HepG2 (cell line): ENCODE results near the gene NFATC3. TPM values are rescaled to one million over a fixed set of nuclear protein-coding genes. Genes with fewer than 3 reads are reported as not detected.

Experiments used
- ARID4A ChIP-seq: sonication (generic); formaldehyde crosslinking; IDR thresholded peaks from 2 replicates; pipeline ENCODE4 v1.5.0; 2020; ENCODE audit warnings: mild to moderate bottlenecking, missing genetic modification reagents, borderline replicate concordance
- BHLHE40 ChIP-seq: IDR thresholded peaks from 2 replicates; pipeline ENCODE4 v1.6.1; 2011; ENCODE audit warnings: low read length, improper control_type of control experiment
- CEBPB ChIP-seq: IDR thresholded peaks from 2 replicates; pipeline ENCODE4 v1.6.1; 2011; ENCODE audit warnings: low read depth, low read length, improper control_type of control experiment, borderline replicate concordance
- DNMT3B ChIP-seq: conservative IDR thresholded peaks from 2 replicates; pipeline ENCODE4 v1.6.1; 2016; ENCODE audit warnings: missing biosample characterization, control low read depth
- DPF2 ChIP-seq: sonication (generic); formaldehyde crosslinking; IDR thresholded peaks from 2 replicates; pipeline ENCODE4 v1.4.0; 2020; ENCODE audit warnings: mild to moderate bottlenecking, low read depth, missing genetic modification reagents, borderline replicate concordance
- ELF1 ChIP-seq: sonication (generic); formaldehyde crosslinking; IDR thresholded peaks from 2 replicates; pipeline ENCODE4 v1.4.0; 2020; ENCODE audit warnings: missing genetic modification reagents
- FOXA3 ChIP-seq: IDR thresholded peaks from 2 replicates; pipeline ENCODE4 v1.6.1; 2016; ENCODE audit warnings: missing genetic modification reagents, missing compliant biosample characterization
- KIAA2018 ChIP-seq: sonication (generic); formaldehyde crosslinking; IDR thresholded peaks from 2 replicates; pipeline ENCODE4 v1.5.0; 2020; ENCODE audit warnings: mild to moderate bottlenecking, missing genetic modification reagents, borderline replicate concordance
- KLF9 ChIP-seq: IDR thresholded peaks from 2 replicates; pipeline ENCODE4 v1.6.1; 2016; ENCODE audit warnings: low read depth
- NR2C2 ChIP-seq: sonication (generic); formaldehyde crosslinking; IDR thresholded peaks from 2 replicates; pipeline ENCODE4 v1.4.0; 2020; ENCODE audit warnings: missing genetic modification reagents, mild to moderate bottlenecking, moderate library complexity, borderline replicate concordance
- PLRG1 ChIP-seq: fragments of 450-650 bp; conservative IDR thresholded peaks from 2 replicates; pipeline ENCODE4 v1.6.1; 2016
- SMAD3 ChIP-seq: sonication (generic); formaldehyde crosslinking; IDR thresholded peaks from 2 replicates; pipeline ENCODE4 v1.4.0; 2020; ENCODE audit warnings: missing genetic modification reagents
- SP140L ChIP-seq: sonication (generic); formaldehyde crosslinking; IDR thresholded peaks from 2 replicates; pipeline ENCODE4 v1.4.0; 2020; ENCODE audit warnings: missing genetic modification reagents, borderline replicate concordance
- ZMYM4 ChIP-seq: sonication (generic); formaldehyde crosslinking; IDR thresholded peaks from 2 replicates; pipeline ENCODE4 v1.8.1; 2023; ENCODE audit warnings: mild to moderate bottlenecking, missing genetic modification reagents
- ZNF3 ChIP-seq: IDR thresholded peaks from 2 replicates; pipeline ENCODE4 v1.7.0; 2017; ENCODE audit warnings: inconsistent platforms
- ZNF547 ChIP-seq: sonication (generic); formaldehyde crosslinking; IDR thresholded peaks from 2 replicates; pipeline ENCODE4 v1.5.1; 2020; ENCODE audit warnings: mild to moderate bottlenecking, missing genetic modification reagents
- ZNF562 ChIP-seq: sonication (generic); formaldehyde crosslinking; IDR thresholded peaks from 2 replicates; pipeline ENCODE4 v1.8.0; 2022; ENCODE audit warnings: missing genetic modification reagents, borderline replicate concordance
- ZSCAN22 ChIP-seq: sonication (generic); formaldehyde crosslinking; IDR thresholded peaks from 2 replicates; pipeline ENCODE4 v1.4.0; 2020; ENCODE audit warnings: mild to moderate bottlenecking, missing genetic modification reagents
- polyA plus RNA-seq, 8 experiments: library from polyadenylated mRNA; depleted of rRNA in 3 of 8; stranded (reverse) in 7 of 8; unstranded in 1 of 8; fragments of >200 nt; fragmentation: Illumina TruSeq in 4 of 8; extraction: Trizol in 4 of 8; gene quantifications; 2 replicates each; pipeline versions ENCODE4 v1.2.1 to v1.2.3, GENCODE V29; 2011 to 2016; ENCODE audit warnings: low read depth in 4 of 8, missing spikeins in 1 of 8, mixed read lengths in 1 of 8; ENCODE audit not compliant: insufficient read depth in 1 of 8
- total RNA-seq, 5 experiments: library from RNA; depleted of rRNA; stranded (reverse); fragments of >200 nt; fragmentation: Illumina TruSeq; extraction: Trizol; gene quantifications; 2 replicates each; pipeline ENCODE4 v1.2.3, GENCODE V29; 2016; ENCODE audit warnings: low read depth in 1 of 5

The NFATC3 gene
- total and polyA plus RNA-seq, 2 of the 13 experiments (the other 11 are each of a cell fraction or from before 2014, with no cell fraction given), result 52.6 to 62.7 TPM

GRCh38 chr16:68085259-68086071, at the start of gene NFATC3 (continued):
- TF ChIP-seq ARID4A (CRISPR knock-in tag), result peak; percentile 87
- TF ChIP-seq FOXA3 (CRISPR knock-in tag), result 0 out of 2 replicates have a peak, but pooled peaks have one; percentile 11
- TF ChIP-seq BHLHE40, result no peak
- no peak for TF ChIP-seq DPF2 (CRISPR knock-in tag)
- no peak for TF ChIP-seq ZNF562 (CRISPR knock-in tag)
- TF ChIP-seq ZNF3 (CRISPR knock-in tag), result no peak
- no peak for TF ChIP-seq KIAA2018 (CRISPR knock-in tag)
- TF ChIP-seq ZSCAN22 (CRISPR knock-in tag), result no peak
- TF ChIP-seq NR2C2 (CRISPR knock-in tag), result no peak
- TF ChIP-seq CEBPB, result no peak
- no peak for TF ChIP-seq ELF1
- no peak for TF ChIP-seq KLF9 (CRISPR knock-in tag)
- TF ChIP-seq SMAD3 (CRISPR knock-in tag), result no peak
- no peak for TF ChIP-seq ZMYM4 (CRISPR knock-in tag)
- no peak for TF ChIP-seq PLRG1
- no peak; the same call in 1 of the 2 replicates for TF ChIP-seq ZNF547 (CRISPR knock-in tag)
- no peak for TF ChIP-seq SP140L (CRISPR knock-in tag)
- no peak for TF ChIP-seq DNMT3B
